Tracheal epithelial cell (primary cell): ENCODE results near the gene MSH6. TPM values are rescaled to one million over a fixed set of nuclear protein-coding genes. Genes with fewer than 3 reads are reported as not detected.

Experiments used
- total RNA-seq: library from RNA; depleted of rRNA; stranded (reverse); fragments of >200 nt; gene quantifications from 2 replicates; pipeline ENCODE4 v1.2.1, GENCODE V29; 2014

Gene MSH6, protein sequence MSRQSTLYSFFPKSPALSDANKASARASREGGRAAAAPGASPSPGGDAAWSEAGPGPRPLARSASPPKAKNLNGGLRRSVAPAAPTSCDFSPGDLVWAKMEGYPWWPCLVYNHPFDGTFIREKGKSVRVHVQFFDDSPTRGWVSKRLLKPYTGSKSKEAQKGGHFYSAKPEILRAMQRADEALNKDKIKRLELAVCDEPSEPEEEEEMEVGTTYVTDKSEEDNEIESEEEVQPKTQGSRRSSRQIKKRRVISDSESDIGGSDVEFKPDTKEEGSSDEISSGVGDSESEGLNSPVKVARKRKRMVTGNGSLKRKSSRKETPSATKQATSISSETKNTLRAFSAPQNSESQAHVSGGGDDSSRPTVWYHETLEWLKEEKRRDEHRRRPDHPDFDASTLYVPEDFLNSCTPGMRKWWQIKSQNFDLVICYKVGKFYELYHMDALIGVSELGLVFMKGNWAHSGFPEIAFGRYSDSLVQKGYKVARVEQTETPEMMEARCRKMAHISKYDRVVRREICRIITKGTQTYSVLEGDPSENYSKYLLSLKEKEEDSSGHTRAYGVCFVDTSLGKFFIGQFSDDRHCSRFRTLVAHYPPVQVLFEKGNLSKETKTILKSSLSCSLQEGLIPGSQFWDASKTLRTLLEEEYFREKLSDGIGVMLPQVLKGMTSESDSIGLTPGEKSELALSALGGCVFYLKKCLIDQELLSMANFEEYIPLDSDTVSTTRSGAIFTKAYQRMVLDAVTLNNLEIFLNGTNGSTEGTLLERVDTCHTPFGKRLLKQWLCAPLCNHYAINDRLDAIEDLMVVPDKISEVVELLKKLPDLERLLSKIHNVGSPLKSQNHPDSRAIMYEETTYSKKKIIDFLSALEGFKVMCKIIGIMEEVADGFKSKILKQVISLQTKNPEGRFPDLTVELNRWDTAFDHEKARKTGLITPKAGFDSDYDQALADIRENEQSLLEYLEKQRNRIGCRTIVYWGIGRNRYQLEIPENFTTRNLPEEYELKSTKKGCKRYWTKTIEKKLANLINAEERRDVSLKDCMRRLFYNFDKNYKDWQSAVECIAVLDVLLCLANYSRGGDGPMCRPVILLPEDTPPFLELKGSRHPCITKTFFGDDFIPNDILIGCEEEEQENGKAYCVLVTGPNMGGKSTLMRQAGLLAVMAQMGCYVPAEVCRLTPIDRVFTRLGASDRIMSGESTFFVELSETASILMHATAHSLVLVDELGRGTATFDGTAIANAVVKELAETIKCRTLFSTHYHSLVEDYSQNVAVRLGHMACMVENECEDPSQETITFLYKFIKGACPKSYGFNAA (N-terminal part only)
- 26.6 and 34.5 TPM in 2 replicates for total RNA-seq

DNA sequence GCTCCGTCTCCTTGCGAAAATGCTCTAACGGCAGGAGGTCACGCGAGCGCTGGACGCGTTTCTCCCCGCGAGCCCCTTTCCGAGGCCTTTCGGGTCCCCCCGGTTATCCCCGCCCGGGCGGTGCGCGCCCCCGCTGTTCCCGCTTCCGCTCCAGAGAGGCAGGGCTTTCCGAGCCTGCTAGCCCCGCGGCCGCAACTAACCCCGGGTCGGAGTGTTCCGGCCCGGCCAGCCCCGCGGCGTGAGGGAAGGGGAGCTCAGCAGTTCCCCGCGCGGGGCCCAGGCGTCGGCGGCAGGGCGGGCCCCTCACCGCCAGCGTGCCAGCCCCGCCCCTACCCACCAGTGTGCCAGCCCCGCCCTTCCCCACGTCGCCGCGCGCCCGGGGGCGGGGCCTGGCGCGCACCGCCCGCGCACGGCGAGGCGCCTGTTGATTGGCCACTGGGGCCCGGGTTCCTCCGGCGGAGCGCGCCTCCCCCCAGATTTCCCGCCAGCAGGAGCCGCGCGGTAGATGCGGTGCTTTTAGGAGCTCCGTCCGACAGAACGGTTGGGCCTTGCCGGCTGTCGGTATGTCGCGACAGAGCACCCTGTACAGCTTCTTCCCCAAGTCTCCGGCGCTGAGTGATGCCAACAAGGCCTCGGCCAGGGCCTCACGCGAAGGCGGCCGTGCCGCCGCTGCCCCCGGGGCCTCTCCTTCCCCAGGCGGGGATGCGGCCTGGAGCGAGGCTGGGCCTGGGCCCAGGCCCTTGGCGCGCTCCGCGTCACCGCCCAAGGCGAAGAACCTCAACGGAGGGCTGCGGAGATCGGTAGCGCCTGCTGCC is at the start of gene MSH6:
Gene MSH6, plus strand, starts transcription at position 475 of the 815 bp plus-strand sequence. Its CDS starts 89 bp downstream, at position 564.

Other genes with a start within 250 kb of the MSH6 start
- under 0.01 TPM in 1 of 2 replicates, not detected in the other for gene KCNK12, start 212.2 kb upstream of the MSH6 start, total RNA-seq
- gene FBXO11, start 123.4 kb downstream of the MSH6 start, total RNA-seq, result 41.1 and 41.9 TPM in 2 replicates